Sciatic nerve (tissue), 2 donors: ENCODE data around the gene KLLN. TPM values are rescaled to one million over a fixed set of nuclear protein-coding genes. Genes with fewer than 3 reads are reported as not detected.
"Not testable (repeated sequence)": the region's sequence is repeated elsewhere in the genome, so short reads cannot be mapped to it uniquely, and the experiment has no call there.

ENCODE experiments used
- ATAC-seq: fragments of 200-7000 bp; cut with Tn5 transposase; one replicate; pipeline ENCODE4 v1.9.1; 2020; ENCODE audit warnings: mild to moderate bottlenecking, moderate library complexity
- DNase-seq: peaks from one replicate; pipeline ENCODE4 v3.0.0-alpha.2; 2020; ENCODE audit warnings: low spot score
- intact Hi-C: fragments of 100-400 bp; cut with DNase I; formaldehyde crosslinking; loops from one replicate; pipeline ENCODE4 v1.14.2; 2022
- total RNA-seq: library from RNA; stranded (reverse); fragmentation: NEBNext Ultra II Directional; extraction: Animal tissue kit (Norgen Biotek cat#: 25700); gene quantifications from one replicate; pipeline ENCODE4 v1.2.1, GENCODE V29; 2021
- donor health status: DM: no; HTN: no; CAD: no.
- donor health status: DM: no; HTN: no; CAD: no.

KLLN gene
- total RNA-seq, 1 donor from 2014 or later, result 0.98 TPM

GRCh38 chr10:87846711-87847110, 16.6 kb downstream of the KLLN start:
- ATAC-seq, intact Hi-C loops: not testable (repeated sequence)

GRCh38 chr10:87846023-87846422, 17.3 kb downstream of the KLLN start:
- ATAC-seq, result no peak
- intact Hi-C loops, result no loop called here
- no peak for DNase-seq

More at GRCh38 chr10:87846711-87847110, 16.6 kb downstream of the KLLN start:
- DNase-seq, result not testable (repeated sequence)

GRCh38 chr10:87845624-87845998, 17.7 kb downstream of the KLLN start:
- no peak for ATAC-seq
- intact Hi-C loops, result no loop called here

DNA sequence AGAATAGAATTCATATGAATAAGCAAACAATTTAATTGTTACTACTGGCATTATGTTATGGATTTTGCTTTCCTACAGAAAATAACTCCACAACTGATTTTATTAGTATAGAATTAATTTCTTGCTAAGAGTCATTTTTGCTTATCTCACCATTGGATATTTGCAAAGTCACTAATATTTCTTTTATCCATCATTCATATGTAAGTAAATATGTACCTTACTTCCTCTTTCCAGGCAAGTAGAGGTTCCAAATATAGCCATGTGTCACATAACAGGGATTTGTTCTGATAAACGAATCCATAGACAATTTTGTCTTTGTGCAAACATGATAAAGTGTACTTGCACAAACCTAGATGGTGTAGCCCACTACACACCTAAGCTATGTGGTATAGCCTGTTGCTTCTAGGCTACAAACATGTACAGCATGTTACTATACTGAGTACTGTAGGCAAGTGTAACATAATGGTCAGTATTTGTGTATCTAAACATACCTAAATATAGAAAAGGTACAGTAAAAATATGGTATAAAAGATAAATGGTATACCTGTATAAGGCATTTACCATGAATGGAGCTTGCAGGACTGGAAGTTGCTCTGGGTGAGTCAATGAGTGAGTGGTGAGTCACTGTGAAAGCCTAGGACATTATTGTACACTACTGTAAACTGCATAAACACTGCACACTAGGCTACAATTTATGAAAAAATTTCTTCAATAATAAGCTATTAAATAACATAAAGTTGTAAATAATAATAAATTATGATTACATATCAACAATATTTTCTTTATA, 18.3 kb downstream of the KLLN start:
- ATAC-seq (no peak), DNase-seq (no peak)
- intact Hi-C loops, result no loop called here

More at GRCh38 chr10:87845624-87845998, 17.7 kb downstream of the KLLN start:
- DNase-seq, result no peak

DNA sequence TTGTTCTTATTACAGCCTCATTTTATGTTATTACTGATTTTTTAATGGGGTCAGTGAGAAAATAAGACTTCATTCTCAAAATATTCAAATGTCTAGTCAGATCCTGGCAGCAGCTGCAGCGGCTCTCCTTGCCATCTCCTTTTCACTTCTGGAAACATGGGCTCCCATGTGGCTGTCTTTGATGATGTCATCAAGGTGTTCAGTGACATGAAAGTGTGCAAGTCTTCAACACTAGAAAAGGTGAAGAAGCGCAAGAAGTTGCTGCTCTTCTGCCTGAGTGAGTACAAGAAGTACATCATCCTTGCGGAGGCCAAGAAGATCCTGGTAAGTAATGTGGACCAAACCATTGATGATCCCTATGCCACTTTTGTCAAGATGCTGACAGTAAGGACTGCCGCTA, 19.6 kb downstream of the KLLN start:
- ATAC-seq, result no peak
- no peak for DNase-seq
- intact Hi-C loops, result no loop called here

DNA sequence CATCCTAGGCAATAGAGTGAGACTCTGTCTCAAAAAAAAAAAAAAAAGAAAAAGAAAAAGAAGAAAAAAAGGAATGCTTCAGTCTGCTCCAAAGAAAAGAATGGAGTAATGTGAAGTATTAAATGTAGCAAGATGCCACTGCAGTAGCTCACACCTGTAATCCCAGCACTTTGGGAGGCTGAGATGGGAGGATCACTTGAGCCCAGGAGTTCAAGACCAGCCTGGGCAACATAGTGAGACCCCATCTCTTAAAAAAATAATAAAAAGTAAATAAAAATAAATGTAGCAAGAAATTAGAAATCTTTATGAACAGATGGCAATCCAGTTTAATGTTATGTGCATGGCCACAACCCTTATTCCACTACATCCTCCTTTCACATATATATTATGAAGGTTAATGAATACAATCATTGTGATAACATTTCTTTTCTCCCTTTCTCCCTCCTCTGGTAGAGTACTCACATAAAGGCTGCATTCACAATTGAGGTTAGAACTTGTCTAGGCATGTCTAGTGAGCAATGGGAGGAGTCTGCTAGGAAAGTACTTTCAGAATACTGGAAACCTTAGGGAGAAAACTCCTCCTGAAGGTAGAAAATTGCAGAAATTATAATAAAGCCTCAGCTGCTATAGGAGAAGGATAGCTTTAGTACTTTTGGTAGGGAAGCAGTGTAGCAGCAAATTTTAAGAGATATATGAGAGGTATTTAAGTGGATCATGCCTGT, 20.4 kb downstream of the KLLN start:
- intact Hi-C loops, result no loop called here
- no peak for ATAC-seq
- no peak for DNase-seq

GRCh38 chr10:87842220-87842641, 21.1 kb downstream of the KLLN start:
- no peak for DNase-seq
- intact Hi-C loops, result no loop called here
- no peak for ATAC-seq

GRCh38 chr10:87841186-87841585, 22.1 kb downstream of the KLLN start:
- ATAC-seq, result no peak
- intact Hi-C loops, result no loop called here
- DNase-seq, result no peak

DNA sequence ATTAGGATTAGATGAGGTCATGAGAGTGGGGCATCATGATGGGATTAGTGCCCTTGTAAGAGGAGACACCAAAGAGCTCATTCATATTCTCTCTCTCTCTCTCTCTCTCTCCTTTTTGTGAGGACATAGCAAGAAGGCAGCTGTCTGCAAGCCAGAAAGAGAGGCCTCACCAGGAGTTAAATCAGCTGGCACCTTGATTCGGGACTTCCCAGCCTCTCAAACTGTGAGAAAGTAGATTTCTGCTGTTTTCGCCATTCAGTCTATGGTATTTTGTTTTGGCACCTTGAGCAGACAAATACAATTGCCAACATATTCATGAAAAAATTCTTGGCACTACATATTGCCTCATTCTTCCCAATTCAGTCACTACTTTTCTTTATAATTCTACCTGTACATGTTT, 24.7 kb downstream of the KLLN start:
- intact Hi-C loops, result no loop called here
- no peak for ATAC-seq

GRCh38 chr10:87837445-87837844, 25.9 kb downstream of the KLLN start:
- intact Hi-C loops, result no loop called here

More for the DNA sequence above, 24.7 kb downstream of the KLLN start:
- no peak for DNase-seq

GRCh38 chr10:87836098-87836497, 27.2 kb downstream of the KLLN start:
- DNase-seq (no peak), ATAC-seq (no peak)
- intact Hi-C loops, result no loop called here

More at GRCh38 chr10:87837445-87837844, 25.9 kb downstream of the KLLN start:
- DNase-seq (no peak), ATAC-seq (no peak)

GRCh38 chr10:87829986-87830729, 33.2 kb downstream of the KLLN start:
- DNase-seq (no peak), ATAC-seq (no peak)
- intact Hi-C loops, result no loop called here

DNA sequence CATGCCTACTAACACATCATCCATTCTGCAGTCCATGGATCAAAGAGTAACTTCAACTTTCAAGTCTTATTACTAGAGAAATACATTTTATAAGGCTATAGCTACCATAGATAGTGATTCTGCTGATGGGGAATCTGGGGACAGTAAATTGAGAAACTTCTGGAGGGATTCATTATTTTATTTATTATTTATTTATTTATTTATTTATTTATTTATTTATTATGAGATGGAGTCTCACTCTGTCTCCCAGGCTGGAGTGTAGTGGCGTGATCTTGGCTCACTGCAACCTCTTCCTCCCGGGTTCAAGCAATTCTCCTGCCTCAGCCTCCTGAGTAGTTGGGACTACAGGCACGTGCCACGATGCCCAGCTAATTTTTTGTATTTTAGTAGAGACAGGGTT, 34.3 kb downstream of the KLLN start:
- intact Hi-C loops, ATAC-seq, DNase-seq: not testable (repeated sequence)

DNA sequence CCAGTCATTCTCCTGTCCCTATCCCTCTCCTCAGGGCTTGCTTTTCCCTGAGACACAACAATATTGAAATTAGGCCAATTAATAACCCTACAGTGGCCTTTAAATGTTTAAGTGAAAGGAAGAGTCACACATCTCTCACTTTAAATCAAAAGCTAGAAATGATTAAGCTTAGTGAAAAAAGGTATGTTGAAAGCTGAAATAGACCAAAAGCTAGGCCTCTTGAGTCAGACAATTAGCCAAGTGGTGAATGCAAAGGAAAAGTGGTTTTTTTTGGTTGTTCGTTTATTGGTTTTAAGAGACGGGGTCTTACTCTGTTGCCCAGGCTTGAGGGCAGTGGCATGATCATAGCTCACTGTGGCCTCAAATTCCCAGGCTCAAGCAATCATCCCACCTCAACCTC, 35.7 kb downstream of the KLLN start:
- intact Hi-C loops, result no loop called here
- DNase-seq (no peak), ATAC-seq (no peak)

- ATAC-seq (no peak), DNase-seq (no peak)
- intact Hi-C loops, result no loop called here
Measured at GRCh38 chr10:87826653-87827052, 36.7 kb downstream of the KLLN start.

DNA sequence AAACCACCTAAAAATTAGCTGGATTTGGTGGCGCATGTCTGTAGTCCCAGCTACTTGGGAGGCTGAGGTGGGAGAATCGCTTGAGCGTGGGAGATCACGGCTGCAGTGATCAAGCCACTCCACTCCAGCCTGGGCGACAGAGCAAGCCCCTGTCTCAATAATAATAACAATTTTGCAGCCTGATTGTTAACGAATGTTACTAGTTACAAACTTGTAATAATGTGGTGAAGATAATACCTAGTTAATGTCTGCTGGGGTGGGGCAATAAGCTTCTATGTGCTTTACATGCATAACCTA, 44.1 kb downstream of the KLLN start:
- no peak for DNase-seq
- ATAC-seq, result no peak
- intact Hi-C loops, result no loop called here

DNA sequence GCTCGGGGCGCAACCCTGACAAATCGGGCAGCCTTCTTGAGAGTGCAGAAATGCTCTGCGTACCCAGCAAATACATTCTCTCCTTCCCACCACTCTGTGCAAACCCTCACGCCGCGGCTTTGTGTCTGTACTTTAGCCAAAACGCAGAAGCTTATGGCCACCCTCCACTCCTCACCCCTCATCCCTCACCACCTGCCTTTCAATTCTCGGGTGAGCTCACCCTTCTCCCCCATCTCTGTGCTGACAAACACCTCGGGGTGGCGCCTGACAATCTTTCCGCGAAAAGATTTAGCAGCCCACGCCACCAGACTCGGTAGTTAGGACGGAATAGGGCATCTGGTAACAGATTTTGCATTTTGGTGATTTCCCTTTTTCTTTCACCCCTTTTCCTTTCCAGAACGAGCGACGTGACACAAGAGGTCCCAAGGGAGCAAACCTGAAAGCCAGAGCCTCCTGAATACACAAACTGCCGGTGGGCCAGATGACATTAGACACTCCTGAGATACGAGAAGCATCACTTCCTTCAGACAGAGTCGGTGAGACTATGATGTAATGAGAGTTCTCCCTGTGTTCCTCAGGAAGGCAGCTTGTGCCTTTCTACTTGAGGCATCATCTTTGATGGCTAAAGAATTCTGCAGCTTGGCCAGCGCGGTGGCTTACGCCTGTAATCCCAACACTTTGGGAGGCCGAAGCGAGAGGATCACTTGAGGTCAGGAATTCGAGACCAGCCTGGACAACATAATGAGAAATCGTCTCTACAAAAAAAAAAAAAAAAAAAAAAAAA, 44.6 kb downstream of the KLLN start:
- DNase-seq (peak; percentile 53), ATAC-seq (peak; percentile 52)
- intact Hi-C loops, result no loop called here

DNA sequence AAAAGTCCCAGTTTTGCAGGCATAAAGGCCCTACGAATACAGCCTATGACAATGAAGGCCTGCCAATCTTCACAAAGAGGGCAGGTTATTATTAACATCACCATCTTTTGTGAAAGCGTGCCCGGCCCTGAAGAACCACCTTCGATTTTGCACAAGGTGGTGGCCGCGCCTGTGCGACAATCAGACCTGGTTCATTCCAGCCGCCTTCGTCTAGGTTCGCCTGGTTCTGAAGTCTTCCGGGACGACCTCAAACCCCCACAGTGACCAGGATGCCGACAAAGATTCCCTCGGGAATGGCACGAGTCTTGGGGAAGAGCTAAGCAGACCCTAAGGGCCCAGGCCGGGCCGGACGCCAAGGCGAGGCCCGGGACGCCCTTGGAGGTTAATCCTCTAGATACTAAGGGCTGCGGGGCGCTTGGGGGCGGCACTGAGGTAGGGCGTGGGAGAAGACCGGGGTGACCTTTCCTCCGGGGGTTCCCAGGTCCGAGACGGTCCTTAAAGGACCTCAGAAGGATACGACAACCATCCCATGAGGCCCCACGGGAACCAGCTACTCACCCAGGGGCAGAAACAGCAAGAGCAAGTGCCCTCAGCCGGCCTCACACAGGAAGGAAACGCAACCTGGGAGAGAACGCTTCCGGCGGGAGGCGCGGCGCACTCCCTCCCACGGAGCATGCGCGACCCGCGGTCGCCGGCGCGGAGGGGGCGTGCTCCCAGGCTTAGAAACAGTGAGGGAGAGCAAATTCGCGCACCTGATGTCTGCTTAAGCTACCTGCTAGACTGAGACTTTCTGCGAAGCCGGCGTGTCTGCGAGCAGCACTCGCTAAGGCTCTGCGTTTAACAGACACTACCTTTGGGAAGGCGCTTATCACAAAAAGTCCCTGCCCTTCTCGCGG, 45.5 kb downstream of the KLLN start, which contains the start of gene ATAD1:
ATAD1 (minus strand) TSS at position 618 of the 896 bp plus-strand sequence. CDS start 3,627 bp downstream, outside the sequence.
- DNase-seq, result peak; percentile 85
- intact Hi-C loops, result no loop called here
- peak; percentile 99 for ATAC-seq
